ENCODE measurements around the gene CD80.
"Not testable (repeated sequence)": the region's sequence is repeated elsewhere in the genome, so short reads cannot be mapped to it uniquely, and the experiment has no call there.

CD80 gene

DNA sequence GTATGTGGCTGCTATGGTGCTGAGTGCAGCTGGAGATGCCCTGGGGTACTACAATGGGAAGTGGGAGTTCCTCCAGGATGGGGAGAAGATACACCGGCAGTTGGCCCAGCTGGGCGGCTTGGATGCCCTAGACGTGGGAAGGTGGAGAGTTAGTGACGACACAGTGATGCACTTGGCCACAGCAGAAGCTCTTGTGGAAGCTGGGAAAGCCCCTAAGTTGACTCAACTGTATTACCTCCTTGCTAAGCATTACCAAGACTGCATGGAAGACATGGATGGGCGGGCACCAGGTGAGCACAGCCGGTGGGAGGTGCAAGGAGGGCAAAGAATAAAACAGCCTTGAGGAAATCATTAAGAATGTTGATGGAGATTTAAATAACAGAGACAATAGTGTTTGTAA lies 22.8 kb upstream of the CD80 start:
- H3K27ac ChIP-seq (ENCODE audit: low read depth, low read length): no peak overlapping the region
- H2AFZ ChIP-seq (ENCODE audit: low read length, unreplicated experiment): no peak overlapping the region
- no peaks in the 10 kb centered on the region for H3K36me3 ChIP-seq (ENCODE audit: insufficient read depth, low read length)
- H3K4me1 ChIP-seq (ENCODE audit: control insufficient read depth, insufficient read depth, low read length, unreplicated experiment): peaks cover 26% of the 10 kb centered on the region
- no peak overlapping the region for H3K4me3 ChIP-seq (ENCODE audit: low read depth, low read length)
- no peaks in the 10 kb centered on the region for H3K79me2 ChIP-seq (ENCODE audit: control insufficient read depth, insufficient read depth, low read length, unreplicated experiment)
- no peaks in the 10 kb centered on the region for H3K27me3 ChIP-seq (ENCODE audit: insufficient read depth, low read length)

DNA sequence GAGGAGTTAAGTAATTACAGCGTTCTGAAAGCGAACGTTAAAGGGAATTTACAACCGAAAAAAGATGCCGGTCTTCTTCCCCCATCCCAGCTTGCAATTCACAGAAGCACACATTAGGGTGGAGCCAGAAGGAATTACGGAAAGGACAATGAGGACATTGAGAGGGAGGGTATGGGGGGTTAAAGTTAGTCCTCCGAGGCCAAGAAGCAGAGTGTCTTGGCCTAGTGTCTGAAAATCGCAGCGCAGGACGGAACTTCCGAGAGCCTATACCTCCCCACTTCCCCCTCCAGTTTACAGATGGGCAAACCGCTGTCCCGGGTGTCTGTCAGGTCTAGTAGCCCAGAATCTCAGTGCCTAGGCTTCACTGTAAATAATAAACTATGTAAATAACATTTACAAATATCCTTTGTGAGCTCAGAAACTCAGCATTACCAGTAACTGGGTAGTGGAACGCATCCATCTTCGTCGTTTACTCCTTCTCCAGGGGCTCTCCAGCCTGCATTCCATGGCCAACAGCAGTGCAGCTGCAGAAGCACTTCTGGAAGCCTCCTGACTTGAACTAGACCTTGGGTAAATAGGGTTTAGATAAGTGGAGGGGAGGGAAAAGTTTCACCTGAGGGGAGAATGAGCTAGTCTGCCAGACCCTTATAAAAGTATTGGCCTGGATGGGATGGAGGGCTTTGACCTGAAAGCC lies 20.8 kb upstream of the CD80 start:
- Histone ChIP-seq H3K79me2 (ENCODE audit: control insufficient read depth, insufficient read depth, low read length, unreplicated experiment) (no peaks in the 10 kb centered on the region), H3K4me1 (ENCODE audit: control insufficient read depth, insufficient read depth, low read length, unreplicated experiment) (peaks cover 15% of the 10 kb centered on the region), H3K27ac (ENCODE audit: low read depth, low read length) (peak overlapping the region; percentile 46), H3K4me3 (ENCODE audit: low read depth, low read length) (peak overlapping the region; percentile 84), H3K36me3 (ENCODE audit: insufficient read depth, low read length) (no peaks in the 10 kb centered on the region), H3K27me3 (ENCODE audit: insufficient read depth, low read length) (no peaks in the 10 kb centered on the region), H2AFZ (ENCODE audit: low read length, unreplicated experiment) (peak overlapping the region; percentile 92)

DNA sequence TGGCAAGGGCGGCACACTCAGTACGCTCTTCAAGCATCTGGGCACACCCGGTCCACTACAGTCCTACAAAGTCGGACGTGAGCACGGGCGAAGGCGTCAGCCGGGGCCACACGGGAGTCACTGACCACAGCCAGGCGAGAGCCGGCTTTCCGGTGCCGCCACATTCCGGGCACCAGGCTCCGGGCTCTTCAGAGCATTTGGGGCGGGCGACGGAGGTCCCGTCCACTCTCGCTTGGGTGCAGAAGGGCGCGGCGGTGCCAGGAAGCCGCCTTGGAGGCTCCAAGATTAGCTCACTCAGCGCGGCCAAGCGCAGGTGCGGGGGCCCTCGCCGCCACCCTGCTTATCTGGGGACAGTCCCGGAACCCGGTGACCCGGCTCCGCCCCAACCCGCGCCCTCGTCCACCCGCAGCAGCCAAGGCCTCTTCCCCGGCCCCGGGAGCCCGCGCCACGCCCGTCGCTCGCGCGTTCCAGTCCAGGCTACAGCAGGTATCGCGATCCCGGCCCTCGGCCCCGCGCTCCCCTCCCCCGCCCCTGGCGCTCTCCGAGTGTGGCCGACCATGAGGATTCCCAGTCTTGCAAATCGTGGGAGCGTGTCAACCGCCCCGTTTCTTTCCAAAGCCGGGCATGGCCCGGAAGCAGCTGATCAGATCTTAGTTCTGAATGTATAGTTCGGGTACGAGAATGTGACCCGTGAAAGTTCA lies 20.1 kb upstream of the CD80 start, which contains the start of gene ADPRH:
TSS of gene ADPRH (plus strand) at position 127 of the 701 bp plus-strand sequence. CDS start 2,678 bp downstream, outside the sequence.
- Histone ChIP-seq H3K27me3 (ENCODE audit: insufficient read depth, low read length) (no peaks in the 10 kb centered on the region), H3K4me1 (ENCODE audit: control insufficient read depth, insufficient read depth, low read length, unreplicated experiment) (peaks cover 15% of the 10 kb centered on the region), H3K27ac (ENCODE audit: low read depth, low read length) (peak within 1 kb of the TSS; percentile 46), H3K4me3 (ENCODE audit: low read depth, low read length) (peak within 1 kb of the TSS; percentile 84), H2AFZ (ENCODE audit: low read length, unreplicated experiment) (peak within 1 kb of the TSS; percentile 92), H3K36me3 (ENCODE audit: insufficient read depth, low read length) (no peaks in the 10 kb centered on the region), H3K79me2 (ENCODE audit: control insufficient read depth, insufficient read depth, low read length, unreplicated experiment) (no peaks in the 10 kb centered on the region)

DNA sequence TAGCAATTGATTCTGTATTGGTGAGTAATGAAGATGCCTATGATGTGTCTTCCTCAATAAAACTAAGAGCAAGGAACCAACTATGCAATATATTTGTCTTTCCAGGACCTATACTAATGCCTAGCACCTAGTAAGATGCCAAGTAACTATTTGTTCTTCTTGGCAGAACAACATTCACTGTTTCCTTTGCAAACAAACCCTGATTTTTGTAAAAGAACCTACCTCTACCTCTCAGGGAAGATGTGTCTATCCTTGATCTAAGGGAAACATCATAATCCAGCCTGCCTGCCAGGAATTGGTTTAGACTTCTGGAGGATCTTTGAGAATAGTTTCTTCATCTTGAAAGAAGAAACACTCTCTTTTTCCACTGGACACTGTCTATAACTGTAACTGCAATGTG lies 16.1 kb upstream of the CD80 start:
- Histone ChIP-seq H3K27me3 (ENCODE audit: insufficient read depth, low read length) (no peaks in the 10 kb centered on the region), H3K4me1 (ENCODE audit: control insufficient read depth, insufficient read depth, low read length, unreplicated experiment) (peaks cover 13% of the 10 kb centered on the region), H3K79me2 (ENCODE audit: control insufficient read depth, insufficient read depth, low read length, unreplicated experiment) (no peaks in the 10 kb centered on the region), H3K27ac (ENCODE audit: low read depth, low read length) (no peak overlapping the region), H2AFZ (ENCODE audit: low read length, unreplicated experiment) (no peak overlapping the region), H3K36me3 (ENCODE audit: insufficient read depth, low read length) (no peaks in the 10 kb centered on the region), H3K4me3 (ENCODE audit: low read depth, low read length) (no peak overlapping the region)

DNA sequence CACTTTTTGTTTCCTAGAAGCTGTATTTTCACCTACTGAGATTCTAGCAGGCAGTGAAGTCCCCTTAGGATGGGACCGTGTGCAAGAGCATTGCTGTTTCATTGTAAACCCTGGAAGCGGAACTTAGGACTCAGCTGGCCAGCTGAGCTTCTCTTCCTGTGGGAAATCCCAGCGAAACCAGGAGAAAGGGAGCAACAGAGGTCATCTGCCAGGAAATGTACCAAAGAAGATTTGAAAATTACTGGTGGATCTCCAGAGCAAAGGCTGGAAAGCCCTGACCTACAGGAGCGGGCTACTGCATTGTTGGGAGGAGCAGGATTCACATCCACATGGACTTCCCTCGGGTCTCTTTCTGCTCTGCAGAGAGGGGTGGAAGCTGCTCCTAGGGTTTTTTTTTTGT lies 12.3 kb upstream of the CD80 start:
- H3K36me3 ChIP-seq (ENCODE audit: insufficient read depth, low read length): no peaks in the 10 kb centered on the region
- no peaks in the 10 kb centered on the region for H3K79me2 ChIP-seq (ENCODE audit: control insufficient read depth, insufficient read depth, low read length, unreplicated experiment)
- no peak overlapping the region for H2AFZ ChIP-seq (ENCODE audit: low read length, unreplicated experiment)
- no peak overlapping the region for H3K27ac ChIP-seq (ENCODE audit: low read depth, low read length)
- 0 out of 2 replicates have a peak, but pooled peaks cover 4% of the 10 kb centered on the region for H3K27me3 ChIP-seq (ENCODE audit: insufficient read depth, low read length)
- no peaks in the 10 kb centered on the region for H3K4me1 ChIP-seq (ENCODE audit: control insufficient read depth, insufficient read depth, low read length, unreplicated experiment)
- no peak overlapping the region for H3K4me3 ChIP-seq (ENCODE audit: low read depth, low read length)

DNA sequence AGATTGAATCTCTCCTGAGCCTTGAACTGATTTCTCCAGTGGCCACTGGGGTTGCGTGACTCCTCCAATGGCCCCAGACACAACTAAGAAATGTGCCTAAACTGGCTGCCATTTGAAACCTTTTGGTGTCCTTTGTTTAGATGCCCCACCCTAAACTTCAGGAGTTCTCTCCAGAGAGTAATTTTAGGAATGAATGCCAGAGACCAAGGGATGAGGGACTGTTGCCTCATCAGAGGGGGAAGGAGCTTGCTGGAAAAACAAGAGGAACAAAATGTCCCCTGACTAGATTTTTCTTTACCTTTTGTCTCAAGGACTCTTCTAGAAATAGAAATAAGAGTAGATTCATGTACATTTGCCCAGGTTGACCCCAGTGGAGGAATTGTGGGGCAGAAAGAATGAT lies 11.8 kb upstream of the CD80 start:
- H3K36me3 ChIP-seq (ENCODE audit: insufficient read depth, low read length): no peaks in the 10 kb centered on the region
- no peak overlapping the region for H3K27ac ChIP-seq (ENCODE audit: low read depth, low read length)
- no peaks in the 10 kb centered on the region for H3K79me2 ChIP-seq (ENCODE audit: control insufficient read depth, insufficient read depth, low read length, unreplicated experiment)
- no peaks in the 10 kb centered on the region for H3K4me1 ChIP-seq (ENCODE audit: control insufficient read depth, insufficient read depth, low read length, unreplicated experiment)
- no peak overlapping the region for H3K4me3 ChIP-seq (ENCODE audit: low read depth, low read length)
- no peak overlapping the region for H2AFZ ChIP-seq (ENCODE audit: low read length, unreplicated experiment)
- 0 out of 2 replicates have a peak, but pooled peaks cover 4% of the 10 kb centered on the region for H3K27me3 ChIP-seq (ENCODE audit: insufficient read depth, low read length)

DNA sequence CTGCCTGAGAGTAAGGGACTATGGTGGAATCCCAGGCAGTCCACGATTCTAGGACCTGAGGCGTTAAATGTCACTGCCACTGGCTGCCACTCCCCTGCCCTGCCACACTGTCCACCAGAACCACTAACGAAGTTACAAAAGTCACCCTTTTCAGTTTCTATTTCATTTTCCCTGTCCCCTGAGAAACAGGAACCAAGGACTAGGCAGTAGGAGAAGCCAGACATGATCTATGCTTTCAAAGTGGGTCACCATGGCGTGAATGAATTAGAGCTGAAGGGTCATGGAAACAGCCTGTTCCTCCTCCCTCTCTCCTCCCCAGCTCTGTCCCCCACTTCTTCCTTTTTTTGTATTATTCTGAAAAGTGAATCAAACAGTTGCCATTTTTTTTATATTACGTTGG lies 10.8 kb upstream of the CD80 start:
- H3K4me1 ChIP-seq (ENCODE audit: control insufficient read depth, insufficient read depth, low read length, unreplicated experiment): no peaks in the 10 kb centered on the region
- no peak overlapping the region for H3K4me3 ChIP-seq (ENCODE audit: low read depth, low read length)
- H2AFZ ChIP-seq (ENCODE audit: low read length, unreplicated experiment): no peak overlapping the region
- H3K79me2 ChIP-seq (ENCODE audit: control insufficient read depth, insufficient read depth, low read length, unreplicated experiment): no peaks in the 10 kb centered on the region
- 0 out of 2 replicates have a peak, but pooled peaks cover 4% of the 10 kb centered on the region for H3K27me3 ChIP-seq (ENCODE audit: insufficient read depth, low read length)
- no peaks in the 10 kb centered on the region for H3K36me3 ChIP-seq (ENCODE audit: insufficient read depth, low read length)
- H3K27ac ChIP-seq (ENCODE audit: low read depth, low read length): no peak overlapping the region

DNA sequence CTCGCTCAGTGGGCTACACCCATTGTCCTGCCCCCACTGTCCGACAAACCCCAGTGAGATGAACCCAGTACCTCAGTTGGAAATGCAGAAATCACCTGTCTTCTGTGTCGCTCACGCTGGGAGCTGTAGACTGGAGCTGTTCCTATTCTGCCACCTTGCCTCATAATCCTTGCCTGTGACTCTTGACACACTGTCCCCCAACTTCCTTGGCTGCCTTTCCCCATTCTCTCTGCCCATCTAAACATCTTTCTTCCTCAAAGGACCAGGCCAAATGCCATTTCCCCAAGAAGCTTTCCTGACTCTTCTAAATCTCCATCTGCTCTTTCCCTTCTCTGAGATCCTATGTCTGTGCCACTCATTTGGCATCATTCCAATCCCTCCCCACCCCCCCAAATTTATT lies 9.7 kb upstream of the CD80 start:
- Histone ChIP-seq H3K4me1 (ENCODE audit: control insufficient read depth, insufficient read depth, low read length, unreplicated experiment) (no peaks in the 10 kb centered on the region), H3K27me3 (ENCODE audit: insufficient read depth, low read length) (0 out of 2 replicates have a peak, but pooled peaks cover 4% of the 10 kb centered on the region), H3K4me3 (ENCODE audit: low read depth, low read length) (no peak overlapping the region), H3K27ac (ENCODE audit: low read depth, low read length) (no peak overlapping the region), H3K79me2 (ENCODE audit: control insufficient read depth, insufficient read depth, low read length, unreplicated experiment) (no peaks in the 10 kb centered on the region), H2AFZ (ENCODE audit: low read length, unreplicated experiment) (no peak overlapping the region), H3K36me3 (ENCODE audit: insufficient read depth, low read length) (no peaks in the 10 kb centered on the region)

DNA sequence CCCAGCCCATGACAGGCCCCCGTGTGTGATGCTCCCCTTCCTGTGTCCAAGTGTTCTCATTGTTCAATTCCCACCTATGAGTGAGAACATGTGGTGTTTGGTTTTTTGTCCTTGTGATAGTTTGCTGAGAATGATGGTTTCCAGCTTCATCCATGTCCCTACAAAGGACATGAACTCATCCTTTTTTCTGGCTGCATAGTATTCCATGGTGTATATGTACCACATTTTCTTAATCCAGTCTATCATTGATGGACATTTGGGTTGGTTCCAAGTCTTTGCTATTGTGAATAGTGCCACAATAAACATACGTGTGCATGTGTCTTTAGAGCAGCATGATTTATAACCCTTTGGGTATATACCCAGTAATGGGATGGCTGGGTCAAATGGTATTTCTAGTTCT lies 3.9 kb upstream of the CD80 start:
- H3K79me2 ChIP-seq (ENCODE audit: control insufficient read depth, insufficient read depth, low read length, unreplicated experiment); H3K4me1 ChIP-seq (ENCODE audit: control insufficient read depth, insufficient read depth, low read length, unreplicated experiment); H3K27ac ChIP-seq (ENCODE audit: low read depth, low read length); H3K36me3 ChIP-seq (ENCODE audit: insufficient read depth, low read length); H3K27me3 ChIP-seq (ENCODE audit: insufficient read depth, low read length); H3K4me3 ChIP-seq (ENCODE audit: low read depth, low read length); H2AFZ ChIP-seq (ENCODE audit: low read length, unreplicated experiment): not testable (repeated sequence)

DNA sequence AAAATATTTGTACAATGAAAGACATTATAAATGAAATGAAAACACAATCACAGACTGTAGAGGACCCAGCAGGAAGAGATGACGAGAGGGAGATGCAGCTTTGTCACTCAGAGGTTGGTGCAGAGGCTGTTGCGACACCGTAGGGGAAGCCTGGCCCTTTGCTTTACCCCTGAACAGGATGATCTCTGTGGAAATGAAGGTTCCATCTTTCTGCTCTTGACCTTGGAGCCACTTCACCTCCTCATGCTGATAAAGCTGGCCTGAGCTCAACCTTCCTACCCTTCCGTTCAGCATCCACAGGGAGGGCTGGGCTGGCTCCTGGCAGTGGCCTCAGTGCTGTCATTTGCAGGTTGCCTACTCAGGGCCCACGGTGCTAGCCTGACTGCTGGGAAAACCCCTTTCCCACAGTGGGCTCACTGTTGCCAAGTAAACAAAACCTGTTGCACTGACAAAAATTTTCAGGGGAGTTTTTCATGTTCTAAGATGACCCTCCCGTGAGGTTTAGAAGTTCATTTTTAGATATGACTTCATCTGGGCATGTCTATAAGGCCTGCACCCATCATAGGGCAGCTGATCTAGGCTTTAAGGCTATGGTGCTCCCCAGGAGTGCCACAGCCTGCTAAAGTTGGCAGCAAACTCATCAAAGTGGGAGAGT lies 3.0 kb upstream of the CD80 start:
- Histone ChIP-seq H3K79me2 (ENCODE audit: control insufficient read depth, insufficient read depth, low read length, unreplicated experiment) (no peaks in the 10 kb centered on the region), H3K27ac (ENCODE audit: low read depth, low read length) (no peak overlapping the region), H3K4me3 (ENCODE audit: low read depth, low read length) (no peak overlapping the region), H3K36me3 (ENCODE audit: insufficient read depth, low read length) (no peaks in the 10 kb centered on the region), H3K4me1 (ENCODE audit: control insufficient read depth, insufficient read depth, low read length, unreplicated experiment) (no peaks in the 10 kb centered on the region), H3K27me3 (ENCODE audit: insufficient read depth, low read length) (no peaks in the 10 kb centered on the region), H2AFZ (ENCODE audit: low read length, unreplicated experiment) (no peak overlapping the region)
